IPS-18c (cell line): ENCODE results near the gene HIVEP1.
"Not testable (repeated sequence)": the region's sequence is repeated elsewhere in the genome, so short reads cannot be mapped to it uniquely, and the experiment has no call there.

Source experiments
- H3K4me3 ChIP-seq: 2 replicates; pipeline ENCODE4 v1.7.0; 2013; ENCODE audit warnings: low read depth, mild to moderate bottlenecking, low read length, moderate library complexity; ENCODE audit not compliant: insufficient read depth
- H3K9me3 ChIP-seq: one replicate; pipeline ENCODE4 v1.6.1; 2013; ENCODE audit warnings: mild to moderate bottlenecking, low read length, moderate library complexity; ENCODE audit not compliant: control insufficient read depth, insufficient read depth

The HIVEP1 gene

GRCh38 chr6:12084681-12085080 lies 72.6 kb downstream of the HIVEP1 start:
- H3K4me3 ChIP-seq: no peak overlapping the region

GRCh38 chr6:12088531-12088930 lies 76.4 kb downstream of the HIVEP1 start:
- no peaks in the 10 kb centered on the region for H3K9me3 ChIP-seq

More at GRCh38 chr6:12084681-12085080, 72.6 kb downstream of the HIVEP1 start:
- H3K9me3 ChIP-seq: no peaks in the 10 kb centered on the region

GRCh38 chr6:12090714-12091113 lies 78.6 kb downstream of the HIVEP1 start:
- H3K4me3 ChIP-seq: no peak overlapping the region
- H3K9me3 ChIP-seq: no peaks in the 10 kb centered on the region

More at GRCh38 chr6:12088531-12088930, 76.4 kb downstream of the HIVEP1 start:
- H3K4me3 ChIP-seq: no peak overlapping the region

- H3K4me3 ChIP-seq: no peak overlapping the region
- no peaks in the 10 kb centered on the region for H3K9me3 ChIP-seq
Measured at GRCh38 chr6:12092762-12093161, 80.7 kb downstream of the HIVEP1 start.

GRCh38 chr6:12094689-12095088 lies 82.6 kb downstream of the HIVEP1 start:
- H3K9me3 ChIP-seq: no peaks in the 10 kb centered on the region
- no peak overlapping the region for H3K4me3 ChIP-seq

GRCh38 chr6:12096342-12096741 lies 84.2 kb downstream of the HIVEP1 start:
- no peaks in the 10 kb centered on the region for H3K9me3 ChIP-seq
- no peak overlapping the region for H3K4me3 ChIP-seq

- Histone ChIP-seq H3K4me3 (no peak overlapping the region), H3K9me3 (no peaks in the 10 kb centered on the region)
Measured at GRCh38 chr6:12097791-12098190, 85.7 kb downstream of the HIVEP1 start.

- Histone ChIP-seq H3K9me3 (no peaks in the 10 kb centered on the region), H3K4me3 (no peak overlapping the region)
Measured at GRCh38 chr6:12099623-12100338, 87.7 kb downstream of the HIVEP1 start.

GRCh38 chr6:12101048-12101447 lies 88.9 kb downstream of the HIVEP1 start:
- Histone ChIP-seq H3K4me3 (no peak overlapping the region), H3K9me3 (no peaks in the 10 kb centered on the region)

- Histone ChIP-seq H3K9me3 (no peaks in the 10 kb centered on the region), H3K4me3 (no peak overlapping the region)
Measured at GRCh38 chr6:12101653-12102312, 89.7 kb downstream of the HIVEP1 start.

- Histone ChIP-seq H3K9me3 (no peaks in the 10 kb centered on the region), H3K4me3 (no peak overlapping the region)
Measured at GRCh38 chr6:12102350-12102749, 90.2 kb downstream of the HIVEP1 start.

- Histone ChIP-seq H3K4me3 (no peak overlapping the region), H3K9me3 (no peaks in the 10 kb centered on the region)
Measured at GRCh38 chr6:12103158-12103557, 91.0 kb downstream of the HIVEP1 start.

GRCh38 chr6:12105271-12105670 lies 93.2 kb downstream of the HIVEP1 start:
- Histone ChIP-seq H3K4me3 (no peak overlapping the region), H3K9me3 (no peaks in the 10 kb centered on the region)

- H3K4me3 ChIP-seq, H3K9me3 ChIP-seq: not testable (repeated sequence)
Measured at GRCh38 chr6:12108376-12108775, 96.3 kb downstream of the HIVEP1 start.

GRCh38 chr6:12110523-12111362 lies 98.6 kb downstream of the HIVEP1 start:
- H3K4me3 ChIP-seq: no peak overlapping the region
- H3K9me3 ChIP-seq: no peaks in the 10 kb centered on the region

- H3K4me3 ChIP-seq: no peak overlapping the region
- H3K9me3 ChIP-seq: no peaks in the 10 kb centered on the region
Measured at GRCh38 chr6:12111363-12111670, 99.2 kb downstream of the HIVEP1 start.

- H3K4me3 ChIP-seq: no peak overlapping the region
- no peaks in the 10 kb centered on the region for H3K9me3 ChIP-seq
Measured at GRCh38 chr6:12112540-12113189, 100.6 kb downstream of the HIVEP1 start.
